A549 (cell line): Measurements from ENCODE around the gene ANKS1B. TPM values are rescaled to one million over a fixed set of nuclear protein-coding genes. Genes with fewer than 3 reads are reported as not detected.

Experiments
- ATAC-seq, 2 experiments: fragments of 200-7000 bp in 1 of 2; fragments of >200 bp in 1 of 2; cut with Nextera tagmentation in 1 of 2; cut with Tn5 transposase in 1 of 2; 3 replicates each; pipeline versions ENCODE4 v1.8.0 to v1.9.1; 2018 to 2020; ENCODE audit warnings: mild to moderate bottlenecking in 1 of 2, moderate library complexity in 1 of 2
- CTCF ChIA-PET: fragments of 300-600 bp; sonication (Branson Sonifier 250); formaldehyde crosslinking; extraction: SDS; loops from one replicate; lab custom pipeline; 2021; ENCODE audit warnings: antibody characterized with exemption, inconsistent platforms; lab: Yijun Ruan, JAX
- POLR2A ChIA-PET: fragments of 350-600 bp; formaldehyde crosslinking; extraction: SDS; loops from one replicate; lab custom pipeline; 2021; ENCODE audit warnings: antibody characterized with exemption, inconsistent platforms; lab: Yijun Ruan, JAX
- DNase-seq, 2 experiments: peaks; one replicate each; pipeline versions ENCODE4 v3.0.0 to v3.0.0-alpha.2; 2011 to 2016; ENCODE audit warnings: low read depth in 1 of 2, low spot score in 1 of 2
- FAIRE-seq: peaks from 2 replicates; lab custom pipeline; 2011; peaks lifted over from hg19 to GRCh38; lab: Jason Lieb, UNC
- H3K27ac ChIP-seq, 2 experiments: fragments of >200 bp; sonication (Bioruptor Twin); formaldehyde crosslinking; 3 replicates each; pipeline ENCODE4 v1.5.1; 2016 to 2017
- H3K4me1 ChIP-seq: fragments of >200 bp; sonication (Bioruptor Twin); formaldehyde crosslinking; 3 replicates; pipeline ENCODE4 v1.6.1; 2016
- H3K4me2 ChIP-seq: fragments of >200 bp; sonication (Bioruptor Twin); formaldehyde crosslinking; 3 replicates; pipeline ENCODE4 v1.6.1; 2016
- H3K4me3 ChIP-seq: fragments of >200 bp; sonication (Bioruptor Twin); formaldehyde crosslinking; 3 replicates; pipeline ENCODE4 v1.5.1; 2016
- H3K9me3 ChIP-seq: fragments of >200 bp; sonication (Bioruptor Twin); formaldehyde crosslinking; 3 replicates; pipeline ENCODE4 v1.6.1; 2016
- BCL3 ChIP-seq: fragments of >200 bp; sonication (Bioruptor Twin); formaldehyde crosslinking; IDR thresholded peaks from 3 replicates; pipeline ENCODE4 v1.6.1; 2016
- BHLHE40 ChIP-seq: IDR thresholded peaks from 2 replicates; pipeline ENCODE4 v1.6.1; 2012; ENCODE audit warnings: low read depth, low read length, inconsistent platforms
- CBX8 ChIP-seq: fragments of 200-600 bp; sonication (generic); IDR thresholded peaks from 2 replicates; pipeline ENCODE4 v1.6.1; 2016
- CHD2 ChIP-seq: fragments of 150-350 bp; IDR thresholded peaks from 2 replicates; pipeline ENCODE4 v1.6.1; 2014; ENCODE audit warnings: low read length; ENCODE audit not compliant: partially characterized antibody
- CHD4 ChIP-seq: fragments of 200-600 bp; sonication (generic); IDR thresholded peaks from 2 replicates; pipeline ENCODE4 v1.6.1; 2016; ENCODE audit warnings: antibody characterized with exemption, mild to moderate bottlenecking, borderline replicate concordance
- FOSB ChIP-seq: fragments of 250-450 bp; sonication (Bioruptor Pico); IDR thresholded peaks from 2 replicates; pipeline ENCODE4 v1.5.0; 2020; ENCODE audit warnings: mild to moderate bottlenecking, moderate library complexity
- FOXS1 ChIP-seq: fragments of 250-450 bp; sonication (Bioruptor Pico); IDR thresholded peaks from 2 replicates; pipeline ENCODE4 v1.5.0; 2020; ENCODE audit warnings: mild to moderate bottlenecking, moderate library complexity
- HDAC2 ChIP-seq: fragments of 200-600 bp; sonication (generic); IDR thresholded peaks from 2 replicates; pipeline ENCODE4 v1.6.1; 2016
- HMGXB4 ChIP-seq: fragments of 250-450 bp; sonication (Bioruptor Pico); IDR thresholded peaks from 2 replicates; pipeline ENCODE4 v1.5.0; 2021; ENCODE audit warnings: mild to moderate bottlenecking, moderate library complexity, borderline replicate concordance
- HOXA7 ChIP-seq: fragments of 250-450 bp; sonication (Bioruptor Pico); IDR thresholded peaks from 2 replicates; pipeline ENCODE4 v1.5.0; 2020; ENCODE audit warnings: mild to moderate bottlenecking, moderate library complexity
- HOXB13 ChIP-seq: fragments of 250-450 bp; sonication (Bioruptor Pico); IDR thresholded peaks from 2 replicates; pipeline ENCODE4 v1.5.0; 2020; ENCODE audit warnings: low read depth, mild to moderate bottlenecking, moderate library complexity
- JUN ChIP-seq, 2 experiments: fragments of >200 bp; sonication (Bioruptor Twin); formaldehyde crosslinking; IDR thresholded peaks; 2 replicates in 1 of 2; 3 replicates in 1 of 2; pipeline ENCODE4 v1.6.1; 2016 to 2017
- MAX ChIP-seq: IDR thresholded peaks from 2 replicates; pipeline ENCODE4 v1.6.1; 2012
- MAZ ChIP-seq: fragments of 150-350 bp; IDR thresholded peaks from 2 replicates; pipeline ENCODE4 v1.6.1; 2014; ENCODE audit warnings: antibody characterized with exemption, low read depth, low read length, borderline replicate concordance
- PBX3 ChIP-seq: IDR thresholded peaks from 2 replicates; pipeline ENCODE4 v1.6.1; 2012
- RFX5 ChIP-seq: fragments of 450-650 bp; IDR thresholded peaks from 2 replicates; pipeline ENCODE4 v1.7.1; 2014; ENCODE audit warnings: antibody characterized with exemption, mild to moderate bottlenecking, moderate library complexity
- SMC3 ChIP-seq: fragments of >200 bp; sonication (Bioruptor Twin); formaldehyde crosslinking; IDR thresholded peaks from 3 replicates; pipeline ENCODE4 v1.6.1; 2018; ENCODE audit warnings: inconsistent platforms
- ZC3H11A ChIP-seq: fragments of 450-650 bp; IDR thresholded peaks from 2 replicates; pipeline ENCODE4 v1.6.1; 2014; ENCODE audit warnings: antibody characterized with exemption, mild to moderate bottlenecking
- ZFP36 ChIP-seq: fragments of 450-650 bp; IDR thresholded peaks from 2 replicates; pipeline ENCODE4 v1.6.1; 2014; ENCODE audit warnings: borderline replicate concordance; ENCODE audit not compliant: partially characterized antibody
- ZNF302 ChIP-seq: fragments of 250-450 bp; sonication (Bioruptor Pico); IDR thresholded peaks from 2 replicates; pipeline ENCODE4 v1.9.0; 2021; ENCODE audit warnings: inconsistent platforms, mild to moderate bottlenecking, moderate library complexity
- WGBS: methylation state at CpG from one replicate; pipeline ENCODE4 v1.1.6; 2017; ENCODE audit errors: missing lambda C conversion rate; 5-methylcytosine and 5-hydroxymethylcytosine counted together
- polyA plus RNA-seq, 4 experiments: library from polyadenylated mRNA; depleted of rRNA in 3 of 4; stranded (reverse); fragments of >200 nt; fragmentation: RNase III in 1 of 4; extraction: RNeasy Plus Mini Kit Qiagen cat#74134 plus additional on column Dnase treatment in 1 of 4; gene quantifications; 2 replicates in 3 of 4; 3 replicates in 1 of 4; pipeline ENCODE4 v1.2.3, GENCODE V29; 2011 to 2017

The ANKS1B gene
- polyA plus RNA-seq, 2 of the 4 experiments (the other 2 are of a cell fraction): 1.5 to 2.2 TPM

- TF ChIP-seq HOXB13 (CRISPR knock-in tag): no peak
- no peak for TF ChIP-seq CHD2
- TF ChIP-seq SMC3: no peak
- no peak for TF ChIP-seq PBX3
- TF ChIP-seq ZFP36: no peak
- TF ChIP-seq HMGXB4 (CRISPR knock-in tag): no peak
- TF ChIP-seq ZNF302 (CRISPR knock-in tag): no peak
Observed at GRCh38 chr12:99381992-99382391, 602.7 kb downstream of the ANKS1B start (continued).

- ATAC-seq: no peak
- ChIA-PET POLR2A (no interaction called here), CTCF (interaction anchor here (2.4 kb wide), 1 partner anchor 278 kb away, joined by 8 read pairs; no protein-coding TSS in a partner anchor)
- H3K4me1 ChIP-seq: no peaks in the 10 kb centered on the region
- WGBS: 0% methylated on average over 1 of the region's 1 CpG
- H3K4me2 ChIP-seq: no peak overlapping the region
- H3K4me3 ChIP-seq: no peak overlapping the region
- no peak for DNase-seq
- no peak for FAIRE-seq
- H3K27ac ChIP-seq: no peak overlapping the region
- TF ChIP-seq HDAC2: no peak
- no peaks in the 10 kb centered on the region for H3K9me3 ChIP-seq
Observed at GRCh38 chr12:99380701-99381100, 604.0 kb downstream of the ANKS1B start.

- ChIA-PET CTCF (no interaction called here), POLR2A (no interaction called here)
- TF ChIP-seq HMGXB4 (CRISPR knock-in tag) (no peak), HOXA7 (no peak), FOSB (CRISPR knock-in tag) (no peak), BHLHE40 (no peak), CHD2 (no peak), RFX5 (no peak), BCL3 (no peak)
- Histone ChIP-seq H3K9me3 (no peaks in the 10 kb centered on the region), H3K4me2 (no peak overlapping the region), H3K27ac (no peak overlapping the region), H3K4me1 (no peaks in the 10 kb centered on the region), H3K4me3 (no peak overlapping the region)
- FAIRE-seq (peak; percentile 36), ATAC-seq (no peak), DNase-seq (no peak)
- 0% methylated on average over 1 of the region's 1 CpG for WGBS
Observed at GRCh38 chr12:99374023-99374422, 610.7 kb downstream of the ANKS1B start.

- ChIA-PET POLR2A (no interaction called here), CTCF (no interaction called here)
- H3K9me3 ChIP-seq: no peaks in the 10 kb centered on the region
- ATAC-seq: no peak
- H3K4me3 ChIP-seq: no peak overlapping the region
- TF ChIP-seq CHD4 (no peak), BHLHE40 (no peak), CBX8 (no peak), MAZ (no peak), ZC3H11A (no peak), FOXS1 (CRISPR knock-in tag) (no peak), MAX (no peak), JUN (IDR thresholded peaks at IDR 0.05) (no peak)
- H3K4me1 ChIP-seq: no peaks in the 10 kb centered on the region
- no peak for DNase-seq
- H3K4me2 ChIP-seq: no peak overlapping the region
- H3K27ac ChIP-seq: no peak overlapping the region
- 48% methylated on average over 3 of the region's 3 CpGs for WGBS
- FAIRE-seq: no peak
Observed at GRCh38 chr12:99372257-99372920, 612.3 kb downstream of the ANKS1B start.
